Sigmoid colon (tissue), 7 donors: Measurements from ENCODE around the gene PKDCC. TPM values are rescaled to one million over a fixed set of nuclear protein-coding genes. Genes with fewer than 3 reads are reported as not detected.
"Not testable (repeated sequence)": the region's sequence is repeated elsewhere in the genome, so short reads cannot be mapped to it uniquely, and the experiment has no call there.

Experiments
- DNase-seq: peaks from one replicate; pipeline ENCODE4 v3.0.0-alpha.2; 2019
- H3K27ac ChIP-seq, 4 donors: fragments of 200-600 bp; sonication (generic); one replicate each; pipeline ENCODE4 v1.5.1; 2016 to 2019; ENCODE audit warnings: mild to moderate bottlenecking in 1 of 4
- H3K27me3 ChIP-seq, 3 donors: fragments of 200-600 bp; sonication (generic); one replicate each; pipeline ENCODE4 v1.5.1; 2019; ENCODE audit warnings: mild to moderate bottlenecking in 1 of 3
- H3K36me3 ChIP-seq, 4 donors: fragments of 200-600 bp; sonication (generic); one replicate each; pipeline ENCODE4 v1.5.1; 2016 to 2019
- H3K4me1 ChIP-seq, 4 donors: fragments of 200-600 bp; sonication (generic); one replicate each; pipeline ENCODE4 v1.5.1; 2017 to 2019
- H3K4me3 ChIP-seq, 4 donors: fragments of 200-600 bp; sonication (generic); one replicate each; pipeline ENCODE4 v1.5.1; 2017 to 2019; ENCODE audit warnings: mild to moderate bottlenecking in 2 of 4, moderate library complexity in 1 of 4
- H3K9me3 ChIP-seq, 4 donors: fragments of 200-600 bp in 3 of 4; sonication (generic) in 3 of 4; one replicate each; pipeline versions ENCODE4 v1.5.1 to v1.6.1; 2013 to 2019
- EP300 ChIP-seq, 4 donors: sonication (generic); formaldehyde crosslinking; IDR thresholded peaks; one replicate each; pipeline ENCODE4 v1.6.1; 2017; ENCODE audit warnings: antibody characterized with exemption in 4 of 4
- POLR2A ChIP-seq, 2 donors: fragments of 450-650 bp; IDR thresholded peaks; one replicate each; pipeline ENCODE4 v1.6.1; 2016; ENCODE audit warnings: antibody characterized with exemption in 2 of 2, mild to moderate bottlenecking in 2 of 2, moderate library complexity in 2 of 2
- POLR2AphosphoS5 ChIP-seq, 4 donors: sonication (generic); formaldehyde crosslinking; IDR thresholded peaks; one replicate each; pipeline ENCODE4 v1.6.1; 2017; ENCODE audit warnings: antibody characterized with exemption in 4 of 4
- WGBS, 2 donors: extraction: QIAGEN DNeasy Blood & Tissue Kit; methylation state at CpG; one replicate each; pipeline ENCODE4 v1.1.7; 2013; 5-methylcytosine and 5-hydroxymethylcytosine counted together
- intact Hi-C: fragments of 100-400 bp; cut with DNase I; formaldehyde crosslinking; loops from one replicate; pipeline ENCODE4 v1.15.1; 2023
- polyA plus RNA-seq, 3 donors: library from polyadenylated mRNA; stranded (reverse); fragments of 200-250 nt; gene quantifications; one replicate each; pipeline ENCODE4 v1.2.3, GENCODE V29; 2013
- total RNA-seq, 4 donors: library from RNA; depleted of rRNA; stranded (reverse); fragments of >200 nt; gene quantifications; one replicate each; pipeline ENCODE4 v1.1.0, GENCODE V29; 2016
- TF ChIP-seq, protein P1 (sequence below), 4 experiments: fragments of 450-650 bp in 3 of 4; fragments of 200-600 bp in 1 of 4; IDR thresholded peaks; one replicate each; pipeline ENCODE4 v1.5.1; 2016 to 2019; ENCODE audit warnings: antibody characterized with exemption in 4 of 4, mild to moderate bottlenecking in 3 of 4, moderate library complexity in 2 of 4
- donor health status: healthy with polysubstance abuse.
- donor health status: Bipolar disorder and iron deficiency.
- donor health status: healthy.

PKDCC gene
- total and polyA plus RNA-seq, 7 donors: 13.9 to 106 (median 67.7) TPM

DNA sequence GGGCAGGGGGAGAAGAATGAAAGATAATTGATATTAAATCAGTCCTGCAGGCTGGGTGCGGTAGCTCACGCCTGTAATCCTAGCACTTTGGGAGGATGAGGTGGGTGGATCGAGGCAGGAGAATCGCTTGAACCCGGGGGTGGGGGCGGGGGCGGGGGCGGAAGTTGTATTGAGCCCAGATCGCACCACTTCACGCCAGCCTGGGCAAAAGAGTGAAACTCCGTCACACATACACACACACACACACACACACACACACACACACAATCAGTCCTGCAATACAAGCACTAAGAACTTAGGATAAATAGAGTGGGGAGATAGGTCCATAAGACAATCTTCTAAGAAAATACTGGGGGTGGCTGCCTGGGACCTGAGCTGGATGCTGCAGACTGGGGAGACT, 15.1 kb upstream of the PKDCC start:
- intact Hi-C loops: no loop called here
- no peaks in the 10 kb centered on the region for H3K9me3 ChIP-seq
- no peak overlapping the region for H3K27ac ChIP-seq
- no peaks in the 10 kb centered on the region for H3K27me3 ChIP-seq
- no peaks in the 10 kb centered on the region for H3K36me3 ChIP-seq
- TF ChIP-seq POLR2A (IDR thresholded peaks at IDR 0.05) (no peak), POLR2AphosphoS5 (IDR thresholded peaks at IDR 0.05) (no peak), EP300 (IDR thresholded peaks at IDR 0.05) (no peak)
- TF ChIP-seq, protein P1, sequence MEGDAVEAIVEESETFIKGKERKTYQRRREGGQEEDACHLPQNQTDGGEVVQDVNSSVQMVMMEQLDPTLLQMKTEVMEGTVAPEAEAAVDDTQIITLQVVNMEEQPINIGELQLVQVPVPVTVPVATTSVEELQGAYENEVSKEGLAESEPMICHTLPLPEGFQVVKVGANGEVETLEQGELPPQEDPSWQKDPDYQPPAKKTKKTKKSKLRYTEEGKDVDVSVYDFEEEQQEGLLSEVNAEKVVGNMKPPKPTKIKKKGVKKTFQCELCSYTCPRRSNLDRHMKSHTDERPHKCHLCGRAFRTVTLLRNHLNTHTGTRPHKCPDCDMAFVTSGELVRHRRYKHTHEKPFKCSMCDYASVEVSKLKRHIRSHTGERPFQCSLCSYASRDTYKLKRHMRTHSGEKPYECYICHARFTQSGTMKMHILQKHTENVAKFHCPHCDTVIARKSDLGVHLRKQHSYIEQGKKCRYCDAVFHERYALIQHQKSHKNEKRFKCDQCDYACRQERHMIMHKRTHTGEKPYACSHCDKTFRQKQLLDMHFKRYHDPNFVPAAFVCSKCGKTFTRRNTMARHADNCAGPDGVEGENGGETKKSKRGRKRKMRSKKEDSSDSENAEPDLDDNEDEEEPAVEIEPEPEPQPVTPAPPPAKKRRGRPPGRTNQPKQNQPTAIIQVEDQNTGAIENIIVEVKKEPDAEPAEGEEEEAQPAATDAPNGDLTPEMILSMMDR (IDR thresholded peaks at IDR 0.05): no peak
- no peak overlapping the region for H3K4me3 ChIP-seq
- DNase-seq: no peak
- no peaks in the 10 kb centered on the region for H3K4me1 ChIP-seq
- 72 to 83% methylated on average over 11 of the region's 11 CpGs for WGBS, 2 donors

DNA sequence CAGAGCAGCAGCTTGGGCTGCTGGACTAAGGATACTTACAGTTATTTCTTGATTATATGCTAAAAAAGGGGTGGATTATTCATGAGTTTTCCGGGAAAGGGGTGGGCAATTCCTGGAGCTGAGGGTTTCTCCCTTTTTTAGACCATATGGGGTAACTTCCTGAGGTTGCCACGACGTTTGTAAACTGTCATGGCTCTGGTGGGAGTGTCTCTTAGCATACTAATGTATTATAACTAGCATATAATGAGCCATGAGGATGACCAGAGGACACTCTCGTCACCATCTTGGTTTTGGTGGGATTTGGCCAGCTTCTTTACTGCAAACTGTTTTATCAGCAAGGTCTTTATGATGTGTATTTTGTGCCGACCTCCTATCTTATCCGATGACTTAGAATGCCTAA, 13.7 kb upstream of the PKDCC start:
- H3K9me3 ChIP-seq, DNase-seq, H3K27me3 ChIP-seq, H3K27ac ChIP-seq, H3K36me3 ChIP-seq, H3K4me1 ChIP-seq, intact Hi-C loops, H3K4me3 ChIP-seq: not testable (repeated sequence)
- 82 to 86% methylated on average over 6 of the region's 6 CpGs for WGBS, 2 donors

DNA sequence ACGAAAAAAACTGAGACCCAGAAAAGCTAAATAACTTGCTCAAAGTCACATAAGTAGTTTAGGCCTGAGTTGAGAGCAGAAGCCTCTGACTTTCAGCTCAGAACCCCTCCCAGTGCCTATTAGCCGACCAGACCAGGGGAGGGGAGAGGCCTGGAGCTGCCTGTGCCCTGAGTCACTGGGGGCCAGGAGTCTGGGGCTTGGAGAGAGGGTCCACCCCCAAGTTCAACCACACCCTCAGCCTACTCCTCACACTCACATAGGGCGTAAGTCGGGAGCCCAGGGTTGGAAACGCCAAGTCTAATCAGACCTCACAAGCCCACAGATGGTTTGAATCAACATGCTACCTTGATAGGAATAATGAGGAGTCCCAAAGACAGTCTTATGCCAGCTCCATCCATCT, 12.6 kb upstream of the PKDCC start:
- 94% methylated on average over 5 of the region's 5 CpGs for WGBS, 2 donors

DNA sequence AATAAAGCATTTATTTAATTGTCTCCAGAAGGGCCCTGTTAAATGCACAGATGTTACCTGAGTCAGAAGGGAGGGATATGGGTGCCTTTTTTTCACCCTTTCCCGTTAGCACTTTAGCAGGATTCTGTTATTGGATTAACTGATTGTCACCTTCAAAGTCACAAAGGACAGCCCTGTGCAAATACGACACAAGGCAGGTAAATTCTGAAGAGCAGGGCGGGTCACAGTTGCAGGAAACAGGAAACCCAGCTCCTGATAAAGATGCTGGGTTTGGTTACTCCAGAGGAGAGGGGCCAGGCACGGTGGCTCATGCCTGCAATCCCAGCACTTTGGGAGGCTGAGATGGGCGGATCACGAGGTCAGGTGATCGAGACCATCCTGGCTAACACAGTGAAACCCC, 11.4 kb upstream of the PKDCC start:
- 21 to 65% methylated on average over 7 of the region's 7 CpGs for WGBS, 2 donors
- TF ChIP-seq, protein P1 (IDR thresholded peaks at IDR 0.05): no peak
- TF ChIP-seq POLR2AphosphoS5 (IDR thresholded peaks at IDR 0.05) (no peak), EP300 (IDR thresholded peaks at IDR 0.05) (no peak), POLR2A (IDR thresholded peaks at IDR 0.05) (no peak)
- DNase-seq: no peak
- intact Hi-C loops: no loop called here
- Histone ChIP-seq H3K4me1 (no peaks in the 10 kb centered on the region), H3K4me3 (no peak overlapping the region), H3K36me3 (no peaks in the 10 kb centered on the region), H3K9me3 (no peaks in the 10 kb centered on the region), H3K27ac (no peak overlapping the region), H3K27me3 (no peaks in the 10 kb centered on the region)

More for the DNA sequence above, 12.6 kb upstream of the PKDCC start:
- intact Hi-C loops: no loop called here
- TF ChIP-seq POLR2AphosphoS5 (IDR thresholded peaks at IDR 0.05): no peak
- no peak for TF ChIP-seq POLR2A (IDR thresholded peaks at IDR 0.05)
- DNase-seq: no peak
- H3K4me3 ChIP-seq: no peak overlapping the region
- no peaks in the 10 kb centered on the region for H3K9me3 ChIP-seq
- no peaks in the 10 kb centered on the region for H3K36me3 ChIP-seq
- no peak overlapping the region for H3K27ac ChIP-seq
- no peaks in the 10 kb centered on the region for H3K27me3 ChIP-seq
- H3K4me1 ChIP-seq: no peaks in the 10 kb centered on the region

- intact Hi-C loops: no loop called here
- whole genome bisulfite sequencing, 2 donors: 86 to 91% methylated on average over 8 of the region's 8 CpGs
- DNase-seq: no peak
- no peaks in the 10 kb centered on the region for H3K9me3 ChIP-seq
- H3K4me3 ChIP-seq: no peak overlapping the region
- no peaks in the 10 kb centered on the region for H3K27me3 ChIP-seq
- H3K36me3 ChIP-seq: no peaks in the 10 kb centered on the region
- TF ChIP-seq POLR2AphosphoS5 (IDR thresholded peaks at IDR 0.05): no peak
- no peak for TF ChIP-seq EP300 (IDR thresholded peaks at IDR 0.05)
- no peak for TF ChIP-seq POLR2A (IDR thresholded peaks at IDR 0.05)
- TF ChIP-seq, protein P1 (IDR thresholded peaks at IDR 0.05): no peak
- H3K4me1 ChIP-seq: no peaks in the 10 kb centered on the region
- no peak overlapping the region for H3K27ac ChIP-seq
Measured at GRCh38 chr2:42036940-42037339, 10.9 kb upstream of the PKDCC start.

DNA sequence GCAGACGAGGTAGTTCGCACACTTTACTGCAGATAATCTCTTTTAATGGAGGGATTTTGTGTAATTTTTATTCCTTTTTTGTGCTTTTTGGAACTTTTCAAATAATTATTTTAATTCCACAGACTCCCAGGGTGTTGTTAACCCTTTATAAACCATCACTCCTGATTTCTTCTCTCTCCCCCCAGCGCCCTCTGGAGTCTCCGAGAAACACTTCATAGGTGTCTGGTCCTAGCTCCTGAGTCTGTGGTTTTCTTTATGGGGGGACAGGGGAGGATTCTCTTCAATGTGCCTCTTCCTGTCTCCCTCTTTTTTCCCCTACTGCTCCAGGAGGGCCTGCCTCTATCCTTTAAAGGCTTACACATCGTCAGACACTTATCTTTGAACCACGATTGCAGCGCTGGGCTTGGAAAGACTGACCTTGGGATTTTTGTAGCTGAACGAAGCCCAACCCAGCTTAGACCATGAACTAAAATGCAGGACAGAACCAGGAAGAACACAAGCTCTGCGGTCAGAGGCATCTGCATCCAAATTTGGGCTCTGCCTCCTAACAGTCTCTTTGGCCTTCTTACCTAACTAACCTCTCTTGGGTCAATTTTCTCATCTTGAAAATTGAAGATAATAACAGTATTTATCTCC, 7.1 kb upstream of the PKDCC start:
- Histone ChIP-seq H3K27me3 (no peaks in the 10 kb centered on the region), H3K4me1 (peaks cover 0 to 10% (median 4%) of the 10 kb centered on the region in 4 donors), H3K9me3 (no peaks in the 10 kb centered on the region), H3K36me3 (no peaks in the 10 kb centered on the region), H3K27ac (no peak overlapping the region), H3K4me3 (no peak overlapping the region)
- intact Hi-C loops: no loop called here
- WGBS, 2 donors: 77% methylated on average over 9 of the region's 9 CpGs
- no peak for DNase-seq
- no peak for TF ChIP-seq EP300 (IDR thresholded peaks at IDR 0.05)
